Breast epithelium (tissue), 3 donors: ENCODE results near the gene RTP2.

Source experiments
- CTCF ChIP-seq, 3 donors: fragments of 450-650 bp; IDR thresholded peaks; one replicate each; pipeline ENCODE4 v1.5.1; 2016 to 2017; ENCODE audit warnings: antibody characterized with exemption in 3 of 3, mild to moderate bottlenecking in 3 of 3, moderate library complexity in 3 of 3
- POLR2A ChIP-seq: fragments of 450-650 bp; IDR thresholded peaks from one replicate; pipeline ENCODE4 v1.6.1; 2016; ENCODE audit warnings: antibody characterized with exemption, mild to moderate bottlenecking, moderate library complexity
- POLR2AphosphoS5 ChIP-seq, 3 donors: sonication (generic); formaldehyde crosslinking; IDR thresholded peaks; one replicate each; pipeline ENCODE4 v1.6.1; 2017; ENCODE audit warnings: antibody characterized with exemption in 3 of 3

DNA sequence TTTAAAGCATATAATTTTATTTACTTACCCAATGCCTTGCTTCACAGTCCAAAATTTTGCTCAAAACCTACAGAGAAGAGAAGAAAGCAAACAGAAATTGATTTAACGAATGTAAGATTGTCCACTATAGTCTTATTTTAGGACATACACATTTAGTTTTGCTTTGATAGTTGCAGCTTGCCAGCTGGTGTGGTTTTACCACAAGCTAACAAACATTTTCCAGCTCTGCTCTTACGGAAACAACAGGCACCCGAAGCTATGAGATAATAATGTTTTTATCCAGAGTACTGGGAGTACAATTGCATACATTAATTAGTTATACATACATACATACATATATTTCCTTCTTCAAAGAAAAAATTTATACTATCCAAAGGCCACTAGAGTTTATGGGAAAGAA lies 32.5 kb upstream of the RTP2 start:
- TF ChIP-seq CTCF (IDR thresholded peaks at IDR 0.05) (no peak), POLR2A (no peak), POLR2AphosphoS5 (IDR thresholded peaks at IDR 0.05) (no peak)
